Measurements from ENCODE around the gene ALDH1L1.

Gene ALDH1L1

DNA sequence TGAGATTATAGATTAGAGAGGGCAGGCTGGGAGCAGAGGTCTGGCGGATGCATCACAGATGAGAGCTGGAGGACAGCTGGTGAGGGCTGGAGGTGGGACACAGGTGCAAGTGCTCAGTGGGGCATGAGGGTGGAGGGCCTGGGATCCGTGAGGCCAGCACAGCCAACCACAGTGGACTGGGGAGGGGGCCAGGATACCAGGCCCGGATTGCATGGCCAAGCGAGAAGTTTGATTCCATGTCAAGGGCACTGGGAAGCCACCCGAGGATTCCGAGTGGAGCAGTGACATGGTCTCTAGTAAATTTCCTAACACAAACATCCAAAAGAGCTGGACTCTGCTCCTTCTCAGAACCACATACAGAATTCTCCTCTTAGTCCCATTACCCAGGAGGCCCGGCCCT lies 52.5 kb downstream of the ALDH1L1 start:
- DNase-seq: no peak
- no peaks in the 10 kb centered on the region for H3K79me2 ChIP-seq (ENCODE audit: control insufficient read depth, insufficient read depth, low read length, poor library complexity)
- no peak overlapping the region for H3K14ac ChIP-seq (ENCODE audit: low read length)
- H2AK5ac ChIP-seq (ENCODE audit: low read length): no peak overlapping the region
- no peaks in the 10 kb centered on the region for H3K4me1 ChIP-seq (ENCODE audit: control insufficient read depth in 1 of 2, insufficient read depth in 2 of 2, low read length in 2 of 2)
- no peak overlapping the region for H3K27ac ChIP-seq (ENCODE audit: low read depth, low read length)
- no peaks in the 10 kb centered on the region for H3K27me3 ChIP-seq (ENCODE audit: insufficient read depth, low read length)
- WGBS (ENCODE audit: extremely low coverage, insufficient coverage, insufficient read length): no CpG with 5 or more reads among the region's 7 CpGs
- H3K36me3 ChIP-seq (ENCODE audit: control insufficient read depth in 1 of 2, insufficient read depth in 2 of 2, low read length in 2 of 2): no peaks in the 10 kb centered on the region
- H2AFZ ChIP-seq (ENCODE audit: insufficient read depth, low read length, poor library complexity): no peak overlapping the region
- H3K9me3 ChIP-seq (ENCODE audit: insufficient read depth, low read depth, low read length): peaks cover 2% of the 10 kb centered on the region
- no peak overlapping the region for H3K18ac ChIP-seq (ENCODE audit: low read length)
- no peak overlapping the region for H2BK5ac ChIP-seq (ENCODE audit: low read depth, low read length, poor library complexity)
- no peak overlapping the region for H3K4me3 ChIP-seq (ENCODE audit: low read depth, low read length)
- no peak overlapping the region for H3K9ac ChIP-seq (ENCODE audit: low read length)
- no peak overlapping the region for H4K91ac ChIP-seq (ENCODE audit: low read depth, low read length)
- no peak overlapping the region for H2BK120ac ChIP-seq (ENCODE audit: insufficient read depth, low read length, poor library complexity)
- H4K8ac ChIP-seq (ENCODE audit: low read depth, low read length): no peak overlapping the region
- H4K12ac ChIP-seq (ENCODE audit: low read depth, low read length): no peak overlapping the region
- H3K79me1 ChIP-seq (ENCODE audit: low read length): no peaks in the 10 kb centered on the region
- H2BK12ac ChIP-seq (ENCODE audit: low read length): no peak overlapping the region
- H3K4me2 ChIP-seq (ENCODE audit: low read length): no peak overlapping the region
- no peak overlapping the region for H3K23ac ChIP-seq (ENCODE audit: low read length)
- H3K4ac ChIP-seq (ENCODE audit: low read depth, low read length): no peak overlapping the region

GRCh38 chr3:126127452-126127851 lies 52.9 kb downstream of the ALDH1L1 start:
- WGBS (ENCODE audit: extremely low coverage, insufficient coverage, insufficient read length): no CpG with 5 or more reads among the region's 10 CpGs
- no peaks in the 10 kb centered on the region for H3K4me1 ChIP-seq (ENCODE audit: control insufficient read depth in 1 of 2, insufficient read depth in 2 of 2, low read length in 2 of 2)

GRCh38 chr3:126126811-126127431 lies 53.5 kb downstream of the ALDH1L1 start:
- Histone ChIP-seq H4K8ac (ENCODE audit: low read depth, low read length) (no peak overlapping the region), H3K4ac (ENCODE audit: low read depth, low read length) (no peak overlapping the region), H3K14ac (ENCODE audit: low read length) (no peak overlapping the region), H3K9me3 (ENCODE audit: insufficient read depth, low read depth, low read length) (peaks cover 2% of the 10 kb centered on the region), H4K12ac (ENCODE audit: low read depth, low read length) (no peak overlapping the region), H3K9ac (ENCODE audit: low read length) (no peak overlapping the region), H2AFZ (ENCODE audit: insufficient read depth, low read length, poor library complexity) (no peak overlapping the region), H3K4me2 (ENCODE audit: low read length) (no peak overlapping the region), H2BK120ac (ENCODE audit: insufficient read depth, low read length, poor library complexity) (no peak overlapping the region), H3K36me3 (ENCODE audit: control insufficient read depth in 1 of 2, insufficient read depth in 2 of 2, low read length in 2 of 2) (no peaks in the 10 kb centered on the region), H3K4me1 (ENCODE audit: control insufficient read depth in 1 of 2, insufficient read depth in 2 of 2, low read length in 2 of 2) (no peaks in the 10 kb centered on the region), H2BK12ac (ENCODE audit: low read length) (no peak overlapping the region), H3K79me2 (ENCODE audit: control insufficient read depth, insufficient read depth, low read length, poor library complexity) (no peaks in the 10 kb centered on the region), H3K79me1 (ENCODE audit: low read length) (no peaks in the 10 kb centered on the region), H3K27ac (ENCODE audit: low read depth, low read length) (no peak overlapping the region), H3K4me3 (ENCODE audit: low read depth, low read length) (no peak overlapping the region), H3K23ac (ENCODE audit: low read length) (no peak overlapping the region), H2BK5ac (ENCODE audit: low read depth, low read length, poor library complexity) (no peak overlapping the region), H2AK5ac (ENCODE audit: low read length) (no peak overlapping the region), H3K27me3 (ENCODE audit: insufficient read depth, low read length) (no peaks in the 10 kb centered on the region), H3K18ac (ENCODE audit: low read length) (no peak overlapping the region), H4K91ac (ENCODE audit: low read depth, low read length) (no peak overlapping the region)
- DNase-seq: no peak
- whole genome bisulfite sequencing (ENCODE audit: extremely low coverage, insufficient coverage, insufficient read length): no CpG with 5 or more reads among the region's 10 CpGs

More at GRCh38 chr3:126127452-126127851, 52.9 kb downstream of the ALDH1L1 start:
- Histone ChIP-seq H3K23ac (ENCODE audit: low read length) (no peak overlapping the region), H3K14ac (ENCODE audit: low read length) (no peak overlapping the region), H2BK12ac (ENCODE audit: low read length) (no peak overlapping the region), H3K27me3 (ENCODE audit: insufficient read depth, low read length) (no peaks in the 10 kb centered on the region), H3K79me2 (ENCODE audit: control insufficient read depth, insufficient read depth, low read length, poor library complexity) (no peaks in the 10 kb centered on the region), H3K9ac (ENCODE audit: low read length) (no peak overlapping the region), H3K18ac (ENCODE audit: low read length) (no peak overlapping the region), H2BK5ac (ENCODE audit: low read depth, low read length, poor library complexity) (no peak overlapping the region), H3K9me3 (ENCODE audit: insufficient read depth, low read depth, low read length) (peaks cover 2% of the 10 kb centered on the region), H2AK5ac (ENCODE audit: low read length) (no peak overlapping the region), H4K8ac (ENCODE audit: low read depth, low read length) (no peak overlapping the region), H3K36me3 (ENCODE audit: control insufficient read depth in 1 of 2, insufficient read depth in 2 of 2, low read length in 2 of 2) (no peaks in the 10 kb centered on the region), H4K12ac (ENCODE audit: low read depth, low read length) (no peak overlapping the region), H3K79me1 (ENCODE audit: low read length) (no peaks in the 10 kb centered on the region), H3K4me3 (ENCODE audit: low read depth, low read length) (no peak overlapping the region), H4K91ac (ENCODE audit: low read depth, low read length) (no peak overlapping the region), H2AFZ (ENCODE audit: insufficient read depth, low read length, poor library complexity) (no peak overlapping the region), H3K4me2 (ENCODE audit: low read length) (no peak overlapping the region), H2BK120ac (ENCODE audit: insufficient read depth, low read length, poor library complexity) (no peak overlapping the region), H3K27ac (ENCODE audit: low read depth, low read length) (no peak overlapping the region), H3K4ac (ENCODE audit: low read depth, low read length) (no peak overlapping the region)
- DNase-seq: no peak

DNA sequence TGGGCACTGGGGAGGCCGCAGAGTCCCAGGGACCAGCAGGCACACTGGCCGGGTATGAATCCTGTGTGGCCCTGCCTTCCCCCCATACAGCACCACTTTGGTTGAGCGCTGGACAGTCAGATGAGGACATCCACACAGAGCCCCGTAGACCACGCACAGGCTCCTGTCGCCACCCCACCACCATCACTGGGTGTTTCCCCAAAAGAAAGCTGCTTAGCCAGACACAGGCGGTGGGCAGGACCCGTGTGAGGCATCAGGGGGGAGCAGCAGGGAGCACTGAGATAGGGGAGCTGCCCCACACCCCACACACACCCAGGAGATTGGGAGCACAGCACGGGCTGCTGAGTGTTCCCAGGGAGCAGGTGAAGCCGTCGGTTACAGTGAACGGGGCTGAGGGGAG lies 54.1 kb downstream of the ALDH1L1 start:
- no peak overlapping the region for H4K91ac ChIP-seq (ENCODE audit: low read depth, low read length)
- H3K23ac ChIP-seq (ENCODE audit: low read length): no peak overlapping the region
- H3K4me1 ChIP-seq (ENCODE audit: control insufficient read depth in 1 of 2, insufficient read depth in 2 of 2, low read length in 2 of 2): no peaks in the 10 kb centered on the region
- H3K36me3 ChIP-seq (ENCODE audit: control insufficient read depth in 1 of 2, insufficient read depth in 2 of 2, low read length in 2 of 2): no peaks in the 10 kb centered on the region
- H3K27ac ChIP-seq (ENCODE audit: low read depth, low read length): no peak overlapping the region
- H2AK5ac ChIP-seq (ENCODE audit: low read length): no peak overlapping the region
- H3K18ac ChIP-seq (ENCODE audit: low read length): no peak overlapping the region
- no peak overlapping the region for H2BK12ac ChIP-seq (ENCODE audit: low read length)
- H2AFZ ChIP-seq (ENCODE audit: insufficient read depth, low read length, poor library complexity): no peak overlapping the region
- no peak overlapping the region for H3K4ac ChIP-seq (ENCODE audit: low read depth, low read length)
- no peak overlapping the region for H2BK5ac ChIP-seq (ENCODE audit: low read depth, low read length, poor library complexity)
- DNase-seq: no peak
- H3K4me2 ChIP-seq (ENCODE audit: low read length): no peak overlapping the region
- H4K8ac ChIP-seq (ENCODE audit: low read depth, low read length): no peak overlapping the region
- no peaks in the 10 kb centered on the region for H3K79me1 ChIP-seq (ENCODE audit: low read length)
- H3K4me3 ChIP-seq (ENCODE audit: low read depth, low read length): no peak overlapping the region
- H2BK120ac ChIP-seq (ENCODE audit: insufficient read depth, low read length, poor library complexity): no peak overlapping the region
- no peak overlapping the region for H4K12ac ChIP-seq (ENCODE audit: low read depth, low read length)
- H3K14ac ChIP-seq (ENCODE audit: low read length): no peak overlapping the region
- no CpG with 5 or more reads among the region's 12 CpGs for WGBS (ENCODE audit: extremely low coverage, insufficient coverage, insufficient read length)
- peaks cover 2% of the 10 kb centered on the region for H3K9me3 ChIP-seq (ENCODE audit: insufficient read depth, low read depth, low read length)
- no peaks in the 10 kb centered on the region for H3K79me2 ChIP-seq (ENCODE audit: control insufficient read depth, insufficient read depth, low read length, poor library complexity)
- H3K27me3 ChIP-seq (ENCODE audit: insufficient read depth, low read length): no peaks in the 10 kb centered on the region
- no peak overlapping the region for H3K9ac ChIP-seq (ENCODE audit: low read length)
